Measurements from ENCODE around the gene PSMD5.

The PSMD5 gene

DNA sequence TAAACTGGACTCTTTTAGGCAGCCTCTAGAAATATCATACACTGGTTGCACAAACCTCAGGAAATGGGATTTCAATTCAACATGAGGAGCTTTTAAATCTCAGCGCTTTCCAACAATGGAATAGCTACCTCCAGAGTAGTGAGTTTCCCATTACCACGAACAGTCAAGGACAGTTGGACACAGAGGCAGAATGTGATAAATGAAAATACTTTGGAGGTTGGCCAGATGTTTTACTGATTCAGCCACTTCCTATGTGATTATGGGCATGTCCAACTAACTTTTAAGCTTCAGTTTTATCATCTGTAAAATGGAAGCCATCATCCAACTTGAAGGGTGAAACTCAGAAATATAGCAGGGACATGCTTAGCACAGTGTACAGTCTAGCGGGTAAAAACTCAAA, 51.6 kb downstream of the PSMD5 start:
- no peak for ATAC-seq

DNA sequence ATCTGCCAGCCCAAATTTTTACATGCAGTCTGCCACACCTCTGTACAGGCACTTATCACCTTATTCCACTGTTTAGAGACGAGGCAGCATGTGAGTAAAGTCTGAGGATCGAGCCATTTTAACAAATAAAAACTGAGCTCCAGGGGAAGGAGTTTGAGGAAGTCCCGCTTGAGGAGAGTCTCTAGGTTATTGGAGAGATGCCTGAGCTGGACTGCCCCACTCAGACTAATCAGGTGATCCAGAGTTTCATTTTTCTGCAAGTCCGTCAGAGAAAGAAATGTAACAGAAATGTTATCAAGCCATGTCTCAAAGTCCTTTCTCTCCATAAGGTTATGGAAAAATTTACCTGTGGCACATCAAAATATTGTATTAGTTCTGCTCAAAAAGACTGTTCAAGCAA, 54.8 kb downstream of the PSMD5 start:
- TF ChIP-seq GLIS3 (CRISPR knock-in tag; IDR thresholded peaks at IDR 0.05): no peak
- TF ChIP-seq BACH2 (CRISPR knock-in tag; IDR thresholded peaks at IDR 0.05; ENCODE audit: borderline replicate concordance): no peak
- no peak for ATAC-seq

More for the DNA sequence above, 51.6 kb downstream of the PSMD5 start:
- TF ChIP-seq ZC3H10 (CRISPR knock-in tag; IDR thresholded peaks at IDR 0.05) (no peak), ZNF565 (CRISPR knock-in tag; conservative IDR thresholded peaks at IDR 0.05; ENCODE audit: low read depth) (no peak)

DNA sequence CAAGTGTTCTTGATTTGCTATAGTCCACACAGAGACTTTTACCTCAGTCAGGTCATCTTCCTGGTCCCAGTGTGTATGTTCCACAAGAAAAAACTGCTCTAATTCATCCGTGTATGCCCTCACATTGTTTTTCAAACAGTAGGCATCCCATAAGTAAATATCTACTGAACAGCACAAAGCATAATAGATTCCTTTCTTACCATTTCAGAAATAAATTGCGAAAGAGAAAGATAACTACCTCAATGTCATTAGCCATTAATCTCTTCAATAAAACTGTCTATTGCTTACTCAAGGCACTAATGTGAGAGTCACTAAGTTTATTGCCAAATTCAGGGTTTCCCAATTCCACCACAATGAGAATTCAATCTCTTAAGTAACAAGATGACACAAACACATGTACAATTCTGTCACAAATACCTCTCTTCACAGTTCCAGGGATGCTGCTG, 59.1 kb downstream of the PSMD5 start:
- no peak for ATAC-seq
- 0 out of 2 replicates have a peak, but pooled peaks have one; percentile 12 for TF ChIP-seq ISL1 (CRISPR knock-in tag; IDR thresholded peaks at IDR 0.05)
- no peak for TF ChIP-seq ZNF8 (CRISPR knock-in tag; IDR thresholded peaks at IDR 0.05)
- no peak for TF ChIP-seq TCF4 (CRISPR knock-in tag; IDR thresholded peaks at IDR 0.05; ENCODE audit: borderline replicate concordance)

DNA sequence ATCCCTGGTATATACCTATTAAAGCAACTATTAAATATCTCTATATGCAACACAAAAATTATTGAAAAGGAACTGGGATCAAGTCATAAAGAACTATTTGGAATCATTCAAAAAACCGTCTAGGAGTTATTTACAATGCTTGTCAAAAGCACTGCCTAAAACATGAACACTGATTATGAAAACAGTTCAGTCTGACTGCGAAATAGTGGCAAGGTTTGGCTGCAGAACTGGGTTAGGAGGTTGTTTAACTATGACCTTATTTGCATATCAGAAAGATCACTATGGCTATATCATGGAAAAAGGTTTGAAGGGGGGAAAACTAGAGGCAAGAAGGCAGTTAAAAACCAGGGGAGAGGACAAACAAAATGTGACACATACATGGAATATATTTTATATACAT, 61.5 kb downstream of the PSMD5 start:
- TF ChIP-seq, protein P1, sequence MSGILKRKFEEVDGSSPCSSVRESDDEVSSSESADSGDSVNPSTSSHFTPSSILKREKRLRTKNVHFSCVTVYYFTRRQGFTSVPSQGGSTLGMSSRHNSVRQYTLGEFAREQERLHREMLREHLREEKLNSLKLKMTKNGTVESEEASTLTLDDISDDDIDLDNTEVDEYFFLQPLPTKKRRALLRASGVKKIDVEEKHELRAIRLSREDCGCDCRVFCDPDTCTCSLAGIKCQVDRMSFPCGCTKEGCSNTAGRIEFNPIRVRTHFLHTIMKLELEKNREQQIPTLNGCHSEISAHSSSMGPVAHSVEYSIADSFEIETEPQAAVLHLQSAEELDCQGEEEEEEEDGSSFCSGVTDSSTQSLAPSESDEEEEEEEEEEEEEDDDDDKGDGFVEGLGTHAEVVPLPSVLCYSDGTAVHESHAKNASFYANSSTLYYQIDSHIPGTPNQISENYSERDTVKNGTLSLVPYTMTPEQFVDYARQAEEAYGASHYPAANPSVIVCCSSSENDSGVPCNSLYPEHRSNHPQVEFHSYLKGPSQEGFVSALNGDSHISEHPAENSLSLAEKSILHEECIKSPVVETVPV (CRISPR knock-in tag; IDR thresholded peaks at IDR 0.05): no peak
- ATAC-seq: no peak

DNA sequence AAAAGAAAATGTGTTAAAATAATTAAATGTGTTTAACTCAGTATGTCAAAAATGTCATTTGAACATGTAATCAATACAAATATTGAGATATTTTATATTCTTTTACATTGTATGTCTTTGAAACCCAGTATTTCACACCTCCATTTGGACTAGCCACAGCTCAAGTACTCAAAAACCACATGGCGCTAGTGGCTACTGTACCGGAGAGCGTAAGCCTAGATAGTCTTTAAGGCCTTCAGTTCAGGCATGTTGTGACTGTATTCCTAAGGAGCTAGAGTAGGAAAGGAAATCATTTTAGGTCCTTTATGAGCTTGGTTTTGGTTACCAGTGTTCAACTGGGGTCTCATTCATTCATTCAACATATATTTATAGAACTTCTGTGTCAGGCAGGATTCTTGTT, 62.4 kb downstream of the PSMD5 start:
- no peak for TF ChIP-seq ZNF70 (CRISPR knock-in tag; IDR thresholded peaks at IDR 0.05)
- no peak for ATAC-seq

DNA sequence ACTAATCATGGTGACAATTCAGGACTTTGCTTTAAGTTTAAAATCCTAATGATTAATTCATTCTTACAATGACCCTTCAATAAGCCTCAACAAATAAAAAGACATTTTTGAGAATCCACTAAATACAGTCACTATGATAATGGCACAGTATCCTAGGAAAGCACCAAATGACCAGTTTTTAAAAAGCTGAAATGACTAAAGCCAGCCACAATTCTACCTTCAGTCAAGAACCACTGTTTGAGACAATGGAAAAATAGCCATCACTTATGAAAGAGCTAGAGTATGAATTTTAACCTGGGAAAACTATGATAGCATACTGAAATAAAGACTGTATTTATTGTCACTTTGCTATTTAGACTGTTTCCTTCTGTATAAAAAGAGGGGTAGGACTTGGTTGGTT, 63.5 kb downstream of the PSMD5 start:
- ATAC-seq: no peak
- no peak for TF ChIP-seq ZFP30 (CRISPR knock-in tag; IDR thresholded peaks at IDR 0.05)
- TF ChIP-seq, protein P2, sequence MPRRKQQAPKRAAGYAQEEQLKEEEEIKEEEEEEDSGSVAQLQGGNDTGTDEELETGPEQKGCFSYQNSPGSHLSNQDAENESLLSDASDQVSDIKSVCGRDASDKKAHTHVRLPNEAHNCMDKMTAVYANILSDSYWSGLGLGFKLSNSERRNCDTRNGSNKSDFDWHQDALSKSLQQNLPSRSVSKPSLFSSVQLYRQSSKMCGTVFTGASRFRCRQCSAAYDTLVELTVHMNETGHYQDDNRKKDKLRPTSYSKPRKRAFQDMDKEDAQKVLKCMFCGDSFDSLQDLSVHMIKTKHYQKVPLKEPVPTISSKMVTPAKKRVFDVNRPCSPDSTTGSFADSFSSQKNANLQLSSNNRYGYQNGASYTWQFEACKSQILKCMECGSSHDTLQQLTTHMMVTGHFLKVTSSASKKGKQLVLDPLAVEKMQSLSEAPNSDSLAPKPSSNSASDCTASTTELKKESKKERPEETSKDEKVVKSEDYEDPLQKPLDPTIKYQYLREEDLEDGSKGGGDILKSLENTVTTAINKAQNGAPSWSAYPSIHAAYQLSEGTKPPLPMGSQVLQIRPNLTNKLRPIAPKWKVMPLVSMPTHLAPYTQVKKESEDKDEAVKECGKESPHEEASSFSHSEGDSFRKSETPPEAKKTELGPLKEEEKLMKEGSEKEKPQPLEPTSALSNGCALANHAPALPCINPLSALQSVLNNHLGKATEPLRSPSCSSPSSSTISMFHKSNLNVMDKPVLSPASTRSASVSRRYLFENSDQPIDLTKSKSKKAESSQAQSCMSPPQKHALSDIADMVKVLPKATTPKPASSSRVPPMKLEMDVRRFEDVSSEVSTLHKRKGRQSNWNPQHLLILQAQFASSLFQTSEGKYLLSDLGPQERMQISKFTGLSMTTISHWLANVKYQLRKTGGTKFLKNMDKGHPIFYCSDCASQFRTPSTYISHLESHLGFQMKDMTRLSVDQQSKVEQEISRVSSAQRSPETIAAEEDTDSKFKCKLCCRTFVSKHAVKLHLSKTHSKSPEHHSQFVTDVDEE (CRISPR knock-in tag; IDR thresholded peaks at IDR 0.05): no peak
- TF ChIP-seq ZNF565 (CRISPR knock-in tag; conservative IDR thresholded peaks at IDR 0.05; ENCODE audit: low read depth): no peak
- TF ChIP-seq, protein P3, sequence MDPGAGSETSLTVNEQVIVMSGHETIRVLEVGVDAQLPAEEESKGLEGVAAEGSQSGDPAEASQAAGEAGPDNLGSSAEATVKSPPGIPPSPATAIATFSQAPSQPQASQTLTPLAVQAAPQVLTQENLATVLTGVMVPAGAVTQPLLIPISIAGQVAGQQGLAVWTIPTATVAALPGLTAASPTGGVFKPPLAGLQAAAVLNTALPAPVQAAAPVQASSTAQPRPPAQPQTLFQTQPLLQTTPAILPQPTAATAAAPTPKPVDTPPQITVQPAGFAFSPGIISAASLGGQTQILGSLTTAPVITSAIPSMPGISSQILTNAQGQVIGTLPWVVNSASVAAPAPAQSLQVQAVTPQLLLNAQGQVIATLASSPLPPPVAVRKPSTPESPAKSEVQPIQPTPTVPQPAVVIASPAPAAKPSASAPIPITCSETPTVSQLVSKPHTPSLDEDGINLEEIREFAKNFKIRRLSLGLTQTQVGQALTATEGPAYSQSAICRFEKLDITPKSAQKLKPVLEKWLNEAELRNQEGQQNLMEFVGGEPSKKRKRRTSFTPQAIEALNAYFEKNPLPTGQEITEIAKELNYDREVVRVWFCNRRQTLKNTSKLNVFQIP (CRISPR knock-in tag; IDR thresholded peaks at IDR 0.05; ENCODE audit: borderline replicate concordance, low read depth): no peak
- no peak for TF ChIP-seq ZC3H10 (CRISPR knock-in tag; IDR thresholded peaks at IDR 0.05)
- TF ChIP-seq RARB (CRISPR knock-in tag; IDR thresholded peaks at IDR 0.05): no peak
- TF ChIP-seq ISL1 (CRISPR knock-in tag; IDR thresholded peaks at IDR 0.05): no peak
- no peak for TF ChIP-seq SNAI2 (CRISPR knock-in tag; IDR thresholded peaks at IDR 0.05)
- TF ChIP-seq CSDC2 (CRISPR knock-in tag; IDR thresholded peaks at IDR 0.05): no peak
- TF ChIP-seq, protein P4, sequence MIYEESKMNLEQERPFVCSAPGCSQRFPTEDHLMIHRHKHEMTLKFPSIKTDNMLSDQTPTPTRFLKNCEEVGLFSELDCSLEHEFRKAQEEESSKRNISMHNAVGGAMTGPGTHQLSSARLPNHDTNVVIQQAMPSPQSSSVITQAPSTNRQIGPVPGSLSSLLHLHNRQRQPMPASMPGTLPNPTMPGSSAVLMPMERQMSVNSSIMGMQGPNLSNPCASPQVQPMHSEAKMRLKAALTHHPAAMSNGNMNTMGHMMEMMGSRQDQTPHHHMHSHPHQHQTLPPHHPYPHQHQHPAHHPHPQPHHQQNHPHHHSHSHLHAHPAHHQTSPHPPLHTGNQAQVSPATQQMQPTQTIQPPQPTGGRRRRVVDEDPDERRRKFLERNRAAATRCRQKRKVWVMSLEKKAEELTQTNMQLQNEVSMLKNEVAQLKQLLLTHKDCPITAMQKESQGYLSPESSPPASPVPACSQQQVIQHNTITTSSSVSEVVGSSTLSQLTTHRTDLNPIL (CRISPR knock-in tag; IDR thresholded peaks at IDR 0.05; ENCODE audit: low read depth): no peak
- no peak for TF ChIP-seq BACH2 (CRISPR knock-in tag; IDR thresholded peaks at IDR 0.05; ENCODE audit: borderline replicate concordance)
- no peak for TF ChIP-seq TOX (CRISPR knock-in tag; IDR thresholded peaks at IDR 0.05; ENCODE audit: borderline replicate concordance)

DNA sequence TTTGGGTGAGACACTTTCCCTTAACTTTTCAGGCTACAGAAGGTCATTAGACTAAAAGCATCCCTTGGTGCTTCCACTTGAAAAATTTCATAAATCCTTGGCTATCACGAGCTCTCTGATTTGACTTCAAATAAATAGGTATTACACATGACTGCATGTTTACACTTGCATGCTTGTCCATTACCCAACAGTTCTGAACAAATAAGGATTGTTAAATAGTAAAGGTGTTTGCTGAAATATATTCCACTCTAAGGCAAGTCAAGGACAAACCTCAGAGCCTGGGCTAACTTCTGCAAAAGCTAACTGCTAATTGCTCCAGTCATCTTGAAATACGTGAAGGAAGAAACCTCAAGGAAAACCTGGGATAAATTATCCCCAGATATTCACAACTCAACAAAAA, 64.0 kb downstream of the PSMD5 start:
- TF ChIP-seq, protein P5, sequence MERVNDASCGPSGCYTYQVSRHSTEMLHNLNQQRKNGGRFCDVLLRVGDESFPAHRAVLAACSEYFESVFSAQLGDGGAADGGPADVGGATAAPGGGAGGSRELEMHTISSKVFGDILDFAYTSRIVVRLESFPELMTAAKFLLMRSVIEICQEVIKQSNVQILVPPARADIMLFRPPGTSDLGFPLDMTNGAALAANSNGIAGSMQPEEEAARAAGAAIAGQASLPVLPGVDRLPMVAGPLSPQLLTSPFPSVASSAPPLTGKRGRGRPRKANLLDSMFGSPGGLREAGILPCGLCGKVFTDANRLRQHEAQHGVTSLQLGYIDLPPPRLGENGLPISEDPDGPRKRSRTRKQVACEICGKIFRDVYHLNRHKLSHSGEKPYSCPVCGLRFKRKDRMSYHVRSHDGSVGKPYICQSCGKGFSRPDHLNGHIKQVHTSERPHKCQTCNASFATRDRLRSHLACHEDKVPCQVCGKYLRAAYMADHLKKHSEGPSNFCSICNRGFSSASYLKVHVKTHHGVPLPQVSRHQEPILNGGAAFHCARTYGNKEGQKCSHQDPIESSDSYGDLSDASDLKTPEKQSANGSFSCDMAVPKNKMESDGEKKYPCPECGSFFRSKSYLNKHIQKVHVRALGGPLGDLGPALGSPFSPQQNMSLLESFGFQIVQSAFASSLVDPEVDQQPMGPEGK (CRISPR knock-in tag; IDR thresholded peaks at IDR 0.05; ENCODE audit: borderline replicate concordance): no peak
- no peak for ATAC-seq

Measured in SK-N-SH treated with all-trans-retinoic acid at 6 μM for 48 hours (cell line).